Activated CD8-positive, alpha-beta memory T cell treated with anti-CD3 and anti-CD28 coated beads for 36 hours (primary cell): ENCODE data around the gene AGXT. TPM values are rescaled to one million over a fixed set of nuclear protein-coding genes. Genes with fewer than 3 reads are reported as not detected.

Experiments
- CTCF ChIA-PET: fragments of 350-600 bp; sonication (Branson Sonifier 250); formaldehyde crosslinking; loops from one replicate; lab custom pipeline; 2021; ENCODE audit warnings: antibody characterized with exemption; lab: Charles Lee
- POLR2A ChIA-PET: fragments of 350-600 bp; sonication (Branson Sonifier 250); formaldehyde crosslinking; loops from one replicate; lab custom pipeline; 2021; ENCODE audit warnings: antibody characterized with exemption; lab: Charles Lee
- total RNA-seq, 2 experiments: library from RNA; stranded (reverse); gene quantifications; one replicate each; pipeline ENCODE4 v1.2.3, GENCODE V29; 2021

The AGXT gene
- total RNA-seq, 2 experiments from 2014 or later = not detected

DNA sequence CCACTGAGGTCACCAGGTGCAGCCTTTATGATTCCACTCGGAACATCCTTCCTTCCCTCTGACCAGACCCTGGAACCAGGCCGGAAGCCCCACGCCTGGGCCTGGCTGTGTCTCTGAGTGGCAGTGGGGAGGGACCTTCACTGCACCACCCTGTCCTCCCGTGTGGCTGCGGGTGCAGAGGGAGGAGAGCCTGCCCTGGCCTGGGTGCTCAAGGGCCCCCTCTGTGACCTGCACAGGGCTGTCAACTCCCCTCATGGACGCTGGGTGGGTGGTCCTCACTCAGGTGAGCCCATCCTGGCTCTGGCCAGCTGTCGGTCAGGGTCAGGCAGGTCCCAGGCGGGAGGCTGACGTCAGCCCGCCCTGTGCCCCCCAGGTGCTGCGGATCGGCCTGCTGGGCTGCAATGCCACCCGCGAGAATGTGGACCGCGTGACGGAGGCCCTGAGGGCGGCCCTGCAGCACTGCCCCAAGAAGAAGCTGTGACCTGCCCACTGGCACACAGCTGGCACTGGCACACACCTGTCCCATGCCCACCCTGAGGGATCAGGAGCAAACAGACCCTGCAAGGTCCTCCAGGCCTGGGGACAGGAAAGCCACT, 9.8 kb downstream of the AGXT start:
- ChIA-PET CTCF (no interaction called here), POLR2A (no interaction called here)

DNA sequence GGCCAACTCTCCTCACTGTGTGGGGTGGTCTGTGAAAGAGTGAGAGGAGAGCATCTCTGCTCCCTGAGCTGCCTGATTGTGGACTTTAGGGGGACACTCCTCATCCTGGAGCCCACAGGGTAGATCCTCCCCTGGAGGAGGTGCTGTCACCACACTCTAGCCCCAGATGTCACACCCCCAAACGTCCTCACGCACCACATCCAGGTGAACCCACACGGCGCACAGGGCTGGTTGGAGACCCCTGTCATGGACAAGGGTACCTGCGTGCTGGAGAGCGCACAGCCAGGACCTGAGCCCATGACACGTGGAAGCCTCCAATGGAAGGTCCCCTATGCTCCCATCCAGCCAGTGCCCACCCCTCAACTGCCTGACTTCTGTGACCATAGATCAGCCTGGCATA, 10.5 kb downstream of the AGXT start:
- POLR2A ChIA-PET = no interaction called here
- CTCF ChIA-PET = no interaction called here

DNA sequence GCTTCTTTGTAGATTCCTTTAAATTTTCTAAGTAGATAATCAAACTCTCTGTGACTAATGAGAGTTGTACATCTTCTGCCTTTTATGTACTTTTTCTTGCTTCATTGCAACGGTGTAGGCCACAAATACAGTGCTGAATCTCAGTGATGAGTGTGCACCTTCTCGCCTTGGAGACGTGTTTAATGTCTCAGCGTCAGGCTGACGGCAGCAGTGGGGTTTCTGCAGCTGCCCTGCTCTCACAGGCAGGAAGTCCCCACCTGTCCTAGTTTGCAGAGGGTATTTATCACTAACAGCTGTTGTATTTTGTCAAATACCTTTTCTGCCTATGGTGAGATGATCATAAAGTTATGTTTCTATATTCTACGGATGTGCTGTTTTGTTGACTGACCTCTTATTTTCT, 13.3 kb downstream of the AGXT start:
- ChIA-PET CTCF (no interaction called here), POLR2A (no interaction called here)

DNA sequence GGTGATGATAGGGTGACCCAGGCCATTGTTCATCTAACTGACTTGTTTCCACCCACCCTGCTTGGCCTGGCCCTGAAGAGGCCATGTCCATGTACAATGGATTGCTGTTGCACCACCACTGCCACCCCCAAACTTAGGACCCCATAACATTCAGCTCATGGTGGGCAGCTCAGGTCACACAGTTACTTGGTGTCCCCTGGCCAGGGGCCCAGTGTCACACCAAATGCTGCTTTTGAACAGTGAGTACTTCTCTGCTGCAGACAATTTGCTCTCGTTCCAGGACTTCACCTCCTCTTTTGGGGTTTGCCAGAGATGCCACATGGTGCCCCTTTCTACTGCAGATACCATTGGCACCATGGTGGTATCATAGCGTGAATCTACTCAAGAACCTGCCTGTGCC, 15.6 kb downstream of the AGXT start:
- CTCF ChIA-PET = no interaction called here
- POLR2A ChIA-PET = no interaction called here

DNA sequence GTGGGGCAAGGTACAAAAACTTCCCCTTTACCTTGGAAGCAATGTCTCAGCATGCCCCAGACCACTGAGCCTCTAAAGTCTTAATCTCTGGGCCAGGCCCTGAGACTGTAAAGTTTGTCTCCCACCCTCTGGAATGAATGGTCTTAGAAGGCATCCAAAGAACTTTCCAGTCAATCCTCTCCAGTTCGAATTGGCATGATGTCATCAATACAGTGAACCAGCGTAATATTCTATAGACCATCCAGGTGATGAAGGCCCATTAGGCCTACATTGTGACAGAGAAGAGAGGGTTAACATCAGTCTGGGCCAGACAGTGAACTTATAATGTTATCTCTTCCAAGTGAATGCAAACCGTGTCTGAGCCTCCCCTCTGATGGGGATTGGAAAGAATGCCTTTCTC, 16.1 kb downstream of the AGXT start:
- POLR2A ChIA-PET = no interaction called here
- CTCF ChIA-PET = no interaction called here

DNA sequence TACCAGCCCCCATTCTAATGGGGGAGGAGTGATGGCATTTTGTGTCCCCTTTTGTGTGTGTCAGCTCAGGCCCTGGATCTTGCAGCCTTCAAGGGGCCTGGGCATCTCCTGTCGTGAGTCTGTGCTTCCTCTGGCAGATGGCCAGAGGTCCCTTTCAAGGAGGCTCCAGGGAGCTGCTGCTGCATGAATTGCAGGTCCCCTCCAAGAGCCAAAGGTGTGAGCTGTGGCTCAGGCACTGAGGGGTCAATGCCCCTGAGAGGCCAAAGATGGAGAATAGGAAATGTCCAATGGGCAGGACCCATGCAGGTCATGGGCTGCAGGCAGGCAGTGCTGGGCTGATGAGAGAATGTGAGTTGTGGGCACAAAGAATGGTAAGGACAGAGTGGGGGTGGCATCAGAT, 16.9 kb downstream of the AGXT start:
- POLR2A ChIA-PET = no interaction called here
- CTCF ChIA-PET = no interaction called here

DNA sequence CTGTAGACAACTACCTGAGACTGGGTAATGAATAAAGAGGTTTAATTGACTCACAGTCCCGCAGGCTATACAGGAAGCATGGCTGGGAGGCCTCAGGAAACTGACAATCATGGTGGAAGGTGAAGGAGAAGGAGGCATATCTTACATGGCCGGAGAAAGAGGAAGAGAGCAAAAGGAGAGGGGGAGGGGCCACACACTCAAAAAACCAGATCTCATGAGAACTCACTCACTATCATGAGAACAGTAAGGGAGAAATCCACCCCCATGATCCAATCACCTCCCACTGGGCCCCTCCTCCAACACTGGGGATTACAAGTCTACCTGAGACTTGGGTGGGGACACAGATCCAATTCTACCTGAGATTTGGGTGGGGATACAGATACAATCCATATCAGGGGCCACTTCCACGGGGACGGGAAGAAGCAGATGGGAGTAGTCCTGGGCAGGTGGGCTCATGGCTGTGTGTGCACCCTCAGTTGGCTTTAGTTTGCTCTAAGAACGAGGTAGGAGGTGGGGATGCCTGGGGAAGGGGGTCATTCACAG, 17.5 kb downstream of the AGXT start:
- CTCF ChIA-PET = no interaction called here
- POLR2A ChIA-PET = no interaction called here

DNA sequence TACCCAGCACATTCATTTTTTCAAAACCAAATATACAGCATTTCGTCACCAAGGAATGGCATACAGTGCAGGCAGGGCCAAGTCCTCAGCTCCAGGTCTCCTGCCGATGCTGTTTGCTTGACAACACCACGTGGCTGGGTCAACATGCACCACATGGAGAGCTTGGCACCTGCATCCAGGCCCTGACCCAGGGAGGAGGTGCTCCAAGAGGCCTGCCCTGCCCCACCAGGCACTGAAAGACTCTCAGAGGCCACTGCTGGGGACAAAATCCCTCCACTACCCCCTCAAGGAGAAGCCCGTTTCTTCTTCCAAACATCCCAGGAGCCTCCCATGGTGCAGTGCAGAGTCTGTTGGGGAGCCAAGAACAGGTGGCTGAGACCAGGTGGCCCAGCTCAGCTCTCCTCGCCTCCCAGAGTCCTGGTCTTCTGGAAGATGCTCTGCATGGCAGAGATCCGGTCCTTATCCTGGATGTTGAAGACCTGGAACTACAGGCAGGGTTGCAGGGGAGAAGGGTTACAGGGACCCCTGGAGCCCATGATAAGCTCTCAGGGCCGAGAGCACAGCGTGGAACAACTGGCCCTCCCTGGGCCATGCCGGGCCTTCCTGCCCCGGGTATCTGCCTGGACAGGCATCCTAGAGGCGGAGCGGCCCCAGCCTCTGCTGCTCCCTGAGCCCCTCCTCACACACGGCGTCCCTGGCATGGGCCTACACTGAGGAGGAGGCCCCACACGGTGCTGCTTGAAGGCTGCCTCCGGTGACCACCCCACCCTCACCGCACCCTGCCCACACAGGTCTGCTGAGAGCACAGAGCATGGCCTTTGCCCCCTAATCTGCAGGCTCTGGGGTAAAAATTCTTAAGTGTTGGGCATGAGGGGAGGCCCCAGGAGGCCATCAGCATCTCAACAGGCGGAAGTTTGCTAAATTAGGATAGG, 18.3 kb downstream of the AGXT start:
- POLR2A ChIA-PET = no interaction called here
- CTCF ChIA-PET = no interaction called here

DNA sequence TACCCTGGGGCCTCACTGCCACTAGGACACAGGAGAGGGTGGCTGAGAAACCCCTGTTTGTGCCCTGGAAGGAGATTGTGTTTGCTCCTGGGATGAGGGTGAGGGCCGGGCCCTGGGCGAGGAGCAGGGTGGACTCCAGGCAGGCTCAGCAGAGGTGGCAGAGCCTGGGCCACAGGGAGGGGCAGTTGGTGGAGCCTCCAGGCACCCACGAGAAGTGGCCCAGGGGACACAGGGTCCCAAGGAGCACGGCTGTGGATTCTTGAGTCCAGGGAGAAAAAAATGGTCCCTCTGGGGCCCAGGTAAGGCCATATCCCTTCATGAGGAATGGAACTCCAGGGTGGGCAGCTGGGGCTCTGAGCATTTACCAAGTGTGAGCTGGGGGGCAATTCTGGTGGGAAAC, 19.0 kb downstream of the AGXT start:
- ChIA-PET CTCF (no interaction called here), POLR2A (no interaction called here)

DNA sequence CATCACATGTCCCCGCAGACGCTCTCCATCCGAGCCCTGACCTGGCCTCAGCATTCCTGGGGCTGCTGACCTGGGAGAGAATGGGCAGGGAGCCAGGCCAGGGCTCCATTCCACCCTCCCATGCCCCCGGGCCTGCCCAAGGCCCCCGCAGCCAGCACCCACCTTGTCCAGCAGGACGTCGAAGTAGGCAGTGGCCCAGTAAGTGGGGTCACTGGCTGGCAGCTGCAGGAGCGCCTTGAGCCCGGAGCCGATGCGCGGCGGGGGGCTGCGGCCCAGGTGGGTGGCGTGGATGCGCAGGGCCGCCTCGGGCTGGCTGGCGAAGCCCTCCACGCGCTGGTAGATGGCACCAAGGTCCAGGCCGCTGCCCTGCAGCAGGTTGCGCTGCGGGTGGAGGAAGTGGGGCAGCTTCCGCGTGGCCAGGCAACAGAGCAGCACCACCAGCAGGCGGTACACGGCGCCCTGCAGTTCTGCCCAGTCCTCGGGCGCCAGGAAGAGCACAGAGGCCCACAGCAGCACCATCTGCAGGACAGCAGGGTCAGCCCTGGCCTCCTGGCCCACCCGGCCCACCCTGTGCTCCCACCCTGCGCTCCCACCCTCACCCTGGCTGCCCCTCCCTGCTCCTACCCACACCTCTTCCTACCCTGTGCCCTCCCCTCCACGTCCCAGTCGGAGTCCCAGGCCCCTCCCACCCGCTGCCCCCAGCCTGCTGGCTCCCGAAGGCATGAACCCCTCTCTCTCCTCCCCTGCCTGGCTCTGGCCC, 19.7 kb downstream of the AGXT start:
- ChIA-PET CTCF (no interaction called here), POLR2A (no interaction called here)

DNA sequence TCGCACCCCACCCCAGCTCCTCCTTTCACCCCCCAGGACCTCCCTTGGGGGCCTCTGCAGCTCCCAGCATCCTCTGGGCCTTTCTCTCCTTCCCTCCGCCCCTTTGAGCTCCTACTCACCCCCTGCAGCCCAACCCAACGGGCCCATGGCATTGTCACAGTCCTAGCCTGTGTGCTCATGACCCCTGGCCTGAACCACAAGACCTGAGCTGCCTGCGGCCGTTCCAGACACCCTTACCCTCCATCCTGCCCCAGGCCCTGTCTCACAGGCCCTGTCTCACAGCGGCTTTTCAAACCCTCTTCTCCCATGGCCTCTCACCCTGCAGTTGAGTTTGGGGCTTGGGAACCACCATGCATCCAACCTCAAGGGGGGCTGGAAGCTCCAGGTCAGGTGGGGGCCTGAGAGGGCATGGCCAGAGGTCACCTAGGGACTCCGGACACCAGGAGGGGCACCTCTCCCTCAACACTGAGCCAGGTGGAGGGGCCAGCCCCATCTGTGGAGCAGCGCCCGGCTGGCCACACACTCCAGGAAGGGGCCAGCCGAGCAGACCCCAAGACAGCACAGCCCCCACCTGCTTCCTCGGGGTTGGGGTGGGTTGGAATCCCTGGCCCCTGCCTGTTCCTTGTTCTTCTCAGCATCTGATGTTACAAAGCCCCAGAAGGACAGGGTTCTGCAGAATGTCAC, 20.4 kb downstream of the AGXT start:
- POLR2A ChIA-PET = no interaction called here

DNA sequence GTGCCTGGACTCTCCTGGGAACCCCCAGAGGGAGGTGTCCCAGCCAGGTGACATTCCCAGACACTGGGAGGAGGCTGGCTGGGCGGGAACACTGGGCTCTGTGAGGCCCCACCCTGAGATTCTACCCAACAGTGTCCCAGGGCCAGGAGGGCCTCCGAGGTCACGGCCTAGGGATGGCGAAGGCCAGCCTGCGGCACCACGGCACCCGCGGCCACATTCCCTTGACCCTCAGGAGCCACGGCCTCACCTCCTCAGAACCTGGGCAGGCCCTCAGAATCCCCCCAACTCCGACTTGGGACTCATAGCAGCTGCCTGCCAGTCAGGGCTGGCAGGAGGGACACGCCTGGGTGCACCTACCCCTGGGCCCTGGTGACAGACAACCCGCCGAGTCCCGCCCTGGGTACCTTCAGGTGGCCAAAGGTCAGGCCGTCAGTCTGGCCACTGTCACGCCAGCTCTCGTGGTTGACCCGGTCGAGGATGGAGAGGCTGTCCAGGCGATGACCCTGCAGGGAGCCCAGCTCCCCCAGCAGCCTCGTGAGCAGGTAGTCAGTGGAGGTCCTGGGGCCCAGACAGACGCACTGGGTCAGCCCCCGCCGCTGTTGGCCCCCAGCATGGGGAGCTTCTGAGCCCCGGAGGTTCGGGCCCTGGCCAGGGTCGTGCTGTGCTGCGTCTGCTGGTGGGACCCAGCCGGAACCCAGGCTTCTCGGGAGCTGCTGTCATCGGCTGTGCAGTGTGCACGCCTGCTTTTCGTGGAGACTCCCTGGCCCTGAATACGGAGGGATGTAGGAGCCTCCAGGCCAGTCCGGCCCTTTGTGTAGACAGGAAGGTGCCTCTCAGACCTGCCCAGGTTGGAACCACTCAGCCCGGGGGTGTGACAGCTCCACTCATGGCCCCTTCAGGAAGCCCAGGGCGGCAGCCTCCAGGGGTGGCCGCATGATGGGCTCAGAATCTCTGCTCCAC, 21.3 kb downstream of the AGXT start:
- POLR2A ChIA-PET = no interaction called here

More for the DNA sequence above, 20.4 kb downstream of the AGXT start:
- CTCF ChIA-PET = no interaction called here

DNA sequence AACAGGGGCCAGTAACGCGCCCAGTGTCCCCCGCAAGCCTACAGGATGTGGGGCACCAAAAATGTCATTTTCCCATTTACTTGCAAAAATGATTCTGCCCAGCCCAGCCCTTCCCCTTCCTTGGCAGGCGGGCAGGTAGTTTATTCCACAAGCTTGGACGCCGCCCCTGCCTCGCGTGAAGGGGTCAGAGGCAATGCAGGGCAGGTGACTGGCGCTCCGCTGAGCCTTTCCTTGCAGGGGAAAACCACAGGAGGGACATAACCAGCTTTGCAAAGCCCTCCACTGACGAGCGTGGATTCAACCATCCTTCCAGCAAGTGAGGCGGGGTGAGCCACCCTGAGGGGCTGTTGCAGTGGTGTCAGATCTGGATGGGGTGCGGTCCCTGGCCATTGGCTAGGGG, 22.1 kb downstream of the AGXT start:
- ChIA-PET CTCF (no interaction called here), POLR2A (no interaction called here)

More for the DNA sequence above, 21.3 kb downstream of the AGXT start:
- CTCF ChIA-PET = no interaction called here

DNA sequence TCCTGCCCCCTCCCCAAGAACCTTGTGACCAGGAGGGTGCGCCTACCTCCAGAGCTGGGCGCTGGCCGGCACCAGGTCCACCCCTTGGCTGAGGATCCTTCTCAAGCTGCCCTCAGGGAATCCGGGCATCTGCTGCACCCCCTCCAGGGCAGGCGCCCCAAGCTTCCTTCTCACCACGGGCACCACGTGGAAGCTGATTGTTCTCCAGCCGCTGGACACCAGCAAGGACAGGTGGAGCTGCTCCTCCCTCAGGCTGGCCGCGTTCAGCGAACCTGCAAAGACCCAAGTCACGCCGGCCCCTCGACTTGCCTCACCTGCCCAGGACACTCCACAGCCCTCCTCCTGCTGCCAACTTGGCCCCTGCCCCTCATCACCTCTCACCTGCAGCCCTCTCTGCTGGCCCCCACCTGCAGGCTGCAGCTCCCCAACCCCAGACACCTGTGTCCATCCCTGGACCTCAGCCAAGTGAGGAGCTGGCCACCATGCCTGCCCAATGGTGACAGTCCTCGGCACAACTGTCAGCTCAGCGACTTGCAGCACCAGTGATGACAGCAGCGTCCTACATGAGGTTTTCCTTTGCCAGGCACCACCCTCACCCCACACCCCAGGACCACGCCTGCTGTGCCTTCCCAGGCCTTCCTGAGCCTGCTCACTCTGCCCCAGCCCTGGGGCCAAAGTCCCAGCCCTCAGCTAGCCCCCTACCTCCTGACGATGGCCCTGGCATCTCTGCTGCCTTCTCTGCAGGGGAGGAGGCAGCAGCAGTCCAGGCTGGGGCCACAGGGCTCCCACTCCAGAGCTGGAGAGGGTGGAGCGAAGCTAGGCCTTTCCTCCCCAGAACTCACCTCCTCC, 23.1 kb downstream of the AGXT start:
- CTCF ChIA-PET = no interaction called here
- POLR2A ChIA-PET = no interaction called here

DNA sequence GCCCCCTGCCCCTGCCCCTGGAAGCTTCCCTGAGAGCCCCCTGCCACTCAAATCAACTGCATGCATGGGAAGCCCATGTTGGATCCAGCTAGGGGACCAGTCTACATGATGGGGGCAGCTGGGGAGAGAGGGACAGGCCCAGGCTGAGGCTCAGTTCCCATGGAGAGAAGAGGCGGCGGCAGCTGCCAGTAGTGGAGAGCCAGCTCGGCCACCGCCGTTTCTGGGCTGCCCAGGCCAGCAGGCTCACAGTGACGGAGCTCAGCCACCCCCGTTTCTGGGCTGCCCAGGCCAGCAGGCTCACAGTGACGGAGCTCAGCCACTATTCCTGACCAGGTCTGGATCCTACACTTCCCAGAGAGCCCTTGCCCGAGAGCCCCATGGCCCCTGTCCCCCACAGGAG, 23.7 kb downstream of the AGXT start:
- ChIA-PET CTCF (no interaction called here), POLR2A (no interaction called here)

DNA sequence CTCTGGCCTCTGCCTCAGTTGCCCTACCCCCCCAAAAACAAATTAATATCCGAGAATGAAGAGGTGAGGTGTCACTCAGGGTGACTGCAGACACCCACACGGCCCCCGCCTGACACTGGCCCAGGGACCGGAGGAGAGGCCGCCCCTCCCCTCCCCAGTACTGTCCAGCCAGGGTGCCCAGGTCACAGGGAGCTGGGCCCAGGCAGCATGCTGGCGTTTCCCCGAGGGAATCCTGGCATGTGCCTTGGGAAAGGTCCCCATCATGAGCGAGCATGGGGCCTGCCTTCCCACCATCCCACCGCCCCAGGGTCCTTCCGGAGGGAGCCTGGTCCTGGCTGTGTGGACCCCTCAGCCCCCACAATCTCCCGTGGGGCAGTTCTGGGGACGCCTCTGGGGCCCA, 24.3 kb downstream of the AGXT start:
- CTCF ChIA-PET = no interaction called here

DNA sequence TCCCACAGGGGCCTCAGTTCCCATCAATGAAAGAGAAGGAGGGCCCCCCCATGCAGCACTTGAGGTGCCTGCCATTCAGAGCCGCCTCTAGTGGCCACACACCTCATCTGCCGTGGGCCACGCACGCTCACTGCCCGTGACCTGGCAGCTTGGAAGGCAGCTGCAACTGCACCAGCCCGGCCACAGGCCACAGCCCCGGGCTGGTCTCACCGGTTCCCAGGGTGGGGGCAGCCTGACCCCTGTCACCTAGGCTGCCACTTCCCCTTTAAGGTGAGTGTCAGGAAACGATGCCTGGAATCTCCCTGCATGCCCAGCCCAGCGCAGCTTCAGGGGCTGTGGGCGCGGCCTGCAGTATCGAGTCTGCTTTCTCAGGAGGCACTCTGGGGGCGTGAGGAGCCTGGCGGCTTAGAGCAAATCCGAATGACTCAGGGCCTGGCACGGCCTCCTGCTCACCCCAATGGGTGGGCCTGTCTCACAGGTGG, 24.8 kb downstream of the AGXT start:
- CTCF ChIA-PET = no interaction called here

More for the DNA sequence above, 24.3 kb downstream of the AGXT start:
- POLR2A ChIA-PET = no interaction called here

DNA sequence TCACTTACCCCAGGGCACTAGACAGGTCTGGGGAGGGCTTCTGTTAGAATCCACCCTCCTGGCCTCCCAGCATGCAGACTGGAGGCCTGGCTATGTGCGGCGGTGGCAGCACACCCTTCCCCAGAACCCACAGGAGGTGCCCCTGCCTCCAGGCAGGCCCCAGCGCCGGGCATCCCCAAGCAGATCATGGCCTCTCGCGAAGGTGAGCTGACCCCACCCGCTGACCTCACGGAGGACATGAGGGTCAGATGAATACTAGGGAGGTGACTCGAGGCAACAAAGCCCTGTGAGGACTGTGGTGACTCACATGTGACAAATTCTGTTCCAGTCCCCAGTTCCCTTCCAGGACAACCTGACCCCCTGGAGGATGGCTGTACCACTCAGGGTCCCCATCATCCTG, 25.4 kb downstream of the AGXT start:
- CTCF ChIA-PET = no interaction called here

More for the DNA sequence above, 24.8 kb downstream of the AGXT start:
- POLR2A ChIA-PET = no interaction called here

More for the DNA sequence above, 25.4 kb downstream of the AGXT start:
- POLR2A ChIA-PET = no interaction called here
